ENCODE data around the gene MLPH. TPM values are rescaled to one million over a fixed set of nuclear protein-coding genes. Genes with fewer than 3 reads are reported as not detected.
A peak's percentile ranks its signal among the peaks of the same experiment; 100 is the strongest.

The MLPH gene
- total RNA-seq: 55.0 TPM

- peak; percentile 85 for ATAC-seq
- DNase-seq (ENCODE audit: low spot score): peak; percentile 90
Observed at GRCh38 chr2:237486819-237487448, at the start of gene MLPH. MLPH (plus strand) TSS chr2:237487251; CDS start chr2:237493427, 6,176 bp downstream.

GRCh38 chr2:237437566-237437965, 49.5 kb upstream of the MLPH start:
- DNase-seq (ENCODE audit: low spot score) (no peak), ATAC-seq (no peak)

GRCh38 chr2:237438080-237438940, 48.7 kb upstream of the MLPH start:
- no peak for DNase-seq (ENCODE audit: low spot score)
- no peak for ATAC-seq

- ATAC-seq (no peak), DNase-seq (ENCODE audit: low spot score) (no peak)
Observed at GRCh38 chr2:237440819-237441281, 46.2 kb upstream of the MLPH start.

DNA sequence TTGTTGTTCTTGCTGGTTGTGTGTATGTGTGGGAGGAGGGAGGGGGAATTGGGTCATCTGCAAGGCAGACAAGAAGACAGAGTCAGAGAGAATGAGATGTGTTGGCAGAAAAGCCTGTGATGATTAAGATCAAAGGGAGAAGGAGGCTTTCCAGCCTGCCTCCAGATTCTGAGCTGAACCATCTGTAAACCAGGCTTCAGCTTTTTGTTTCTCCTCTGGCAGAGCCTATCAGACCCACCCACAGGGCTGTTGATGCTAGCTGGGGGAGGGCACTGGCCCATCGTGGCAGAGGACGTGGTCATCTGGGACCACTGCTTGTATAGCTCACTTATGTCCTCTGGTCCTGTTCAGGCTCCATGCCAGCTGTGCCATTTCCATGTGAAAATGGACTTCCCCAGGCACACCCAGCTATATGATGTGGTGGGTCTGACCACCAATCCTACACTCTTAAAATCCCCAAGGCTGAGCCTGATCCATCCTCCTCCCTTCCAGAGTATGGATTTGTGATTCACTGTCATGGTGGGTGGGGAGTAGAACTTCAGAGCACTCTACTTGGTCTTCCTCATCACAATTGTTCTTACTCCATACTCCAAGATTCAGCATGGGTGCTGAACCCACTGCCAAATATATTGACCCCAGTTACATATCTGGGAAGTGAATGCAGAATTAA, 45.3 kb upstream of the MLPH start:
- ATAC-seq: no peak

DNA sequence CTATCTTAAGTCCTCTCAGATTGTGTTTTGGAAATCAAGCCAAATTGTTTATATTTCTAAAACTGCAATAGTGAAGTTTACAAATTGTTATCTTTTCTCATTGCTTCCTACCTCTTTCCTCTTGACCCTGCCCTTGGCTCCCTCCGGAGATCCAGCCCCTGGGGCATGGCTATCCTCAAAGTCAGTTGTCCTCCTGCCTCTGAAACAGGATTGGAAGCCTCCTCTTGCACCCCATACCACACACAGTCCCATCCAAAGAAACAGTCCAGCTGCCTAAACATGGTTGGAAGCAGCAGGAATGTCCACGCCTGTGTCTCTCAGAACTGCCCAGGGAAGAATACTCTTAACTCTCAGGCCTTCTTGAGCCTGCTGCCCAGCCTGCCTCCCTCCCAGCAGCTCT, 43.0 kb upstream of the MLPH start:
- DNase-seq (ENCODE audit: low spot score): no peak
- no peak for ATAC-seq

More for the DNA sequence above, 45.3 kb upstream of the MLPH start:
- no peak for DNase-seq (ENCODE audit: low spot score)

DNA sequence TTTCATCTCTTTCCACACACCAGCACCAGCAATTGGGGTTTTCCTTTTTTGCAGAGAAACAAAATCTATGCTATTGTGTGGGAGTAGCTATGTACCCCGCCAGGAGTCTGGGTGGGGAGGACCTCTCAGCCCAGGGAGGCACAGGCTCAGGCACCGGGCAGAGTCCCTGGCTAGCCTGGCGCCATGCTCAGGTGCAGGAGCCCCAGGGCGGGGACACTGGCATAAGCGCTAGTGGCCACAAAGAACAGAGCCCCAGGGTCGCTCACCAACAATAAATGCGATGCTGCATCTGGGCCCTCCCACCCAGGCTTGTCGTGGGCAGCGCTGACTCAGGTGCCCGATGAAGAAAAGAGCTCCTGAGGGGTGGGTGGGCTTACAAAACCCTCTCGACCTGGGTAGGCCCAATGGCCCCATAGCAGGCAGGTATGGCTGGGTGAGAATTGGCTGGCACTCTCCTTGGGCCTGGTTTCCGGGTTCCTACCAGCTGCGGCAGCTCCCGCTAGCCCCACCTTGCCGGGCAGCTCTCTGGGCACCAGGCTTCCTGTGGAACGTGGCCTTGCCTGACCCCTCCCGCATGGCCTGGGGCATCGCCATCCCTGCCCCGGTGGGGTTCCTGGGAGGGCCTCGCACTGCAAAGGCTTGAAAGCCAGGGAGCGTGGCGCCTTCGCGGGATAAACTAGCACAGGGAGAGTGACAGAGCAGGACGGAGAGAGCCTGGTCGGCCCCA, 41.3 kb upstream of the MLPH start:
- no peak for DNase-seq (ENCODE audit: low spot score)

DNA sequence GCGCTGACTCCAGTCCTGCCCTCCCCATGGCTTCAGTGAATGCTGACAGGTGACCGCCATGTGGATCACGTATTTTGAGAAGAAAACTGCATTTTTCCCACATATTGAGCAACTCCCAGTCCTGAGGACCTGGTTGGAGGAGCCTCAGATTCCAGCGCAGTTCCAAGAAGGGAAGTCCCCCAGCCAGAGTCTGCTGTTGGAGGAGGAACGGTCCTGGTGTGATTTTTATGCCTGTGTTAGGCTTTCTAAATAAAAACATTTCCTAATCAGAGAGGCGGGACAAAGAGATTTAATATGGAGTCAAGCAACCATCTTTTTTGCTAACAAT, 40.7 kb upstream of the MLPH start:
- ATAC-seq (no peak), DNase-seq (ENCODE audit: low spot score) (no peak)

More for the DNA sequence above, 41.3 kb upstream of the MLPH start:
- no peak for ATAC-seq

- ATAC-seq (no peak), DNase-seq (ENCODE audit: low spot score) (no peak)
Observed at GRCh38 chr2:237447496-237447895, 39.6 kb upstream of the MLPH start.

- ATAC-seq (no peak), DNase-seq (ENCODE audit: low spot score) (no peak)
Observed at GRCh38 chr2:237448171-237448570, 38.9 kb upstream of the MLPH start.

GRCh38 chr2:237448626-237449025, 38.4 kb upstream of the MLPH start:
- no peak for ATAC-seq
- no peak for DNase-seq (ENCODE audit: low spot score)

DNA sequence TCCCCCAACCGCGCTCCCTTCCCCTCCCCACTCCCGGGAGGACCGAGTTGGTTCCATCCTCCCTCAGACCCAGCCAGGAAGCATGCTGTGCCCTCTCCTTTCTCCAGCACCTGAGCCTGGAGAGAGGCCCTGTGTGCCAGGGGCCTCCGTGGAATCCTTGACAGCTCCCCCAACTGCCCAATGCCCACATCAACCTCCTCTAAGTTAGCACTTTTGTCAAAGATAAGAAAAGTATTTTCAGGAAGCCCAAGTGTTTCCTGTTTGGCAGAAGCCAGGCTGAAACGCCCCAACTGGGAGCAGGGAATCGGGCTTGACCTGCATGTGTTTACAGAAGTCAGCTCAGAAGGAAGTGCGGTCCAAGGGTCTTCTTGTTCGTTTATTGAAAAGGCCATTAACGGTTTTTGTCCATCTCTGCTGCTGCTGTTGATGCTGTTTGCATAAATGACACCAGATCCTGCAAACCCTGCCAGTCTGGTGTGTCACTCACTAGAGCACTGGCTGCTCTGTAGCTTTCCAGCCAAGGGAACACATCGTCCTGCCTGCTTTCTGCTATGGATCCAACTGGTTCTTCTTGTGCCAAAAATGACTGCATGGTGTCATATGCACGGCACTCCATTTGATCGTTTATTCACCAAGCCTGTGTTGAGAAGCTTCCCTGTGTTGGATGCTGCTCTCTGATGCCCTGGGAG, 37.7 kb upstream of the MLPH start:
- no peak for DNase-seq (ENCODE audit: low spot score)
- peak; percentile 24 for ATAC-seq

DNA sequence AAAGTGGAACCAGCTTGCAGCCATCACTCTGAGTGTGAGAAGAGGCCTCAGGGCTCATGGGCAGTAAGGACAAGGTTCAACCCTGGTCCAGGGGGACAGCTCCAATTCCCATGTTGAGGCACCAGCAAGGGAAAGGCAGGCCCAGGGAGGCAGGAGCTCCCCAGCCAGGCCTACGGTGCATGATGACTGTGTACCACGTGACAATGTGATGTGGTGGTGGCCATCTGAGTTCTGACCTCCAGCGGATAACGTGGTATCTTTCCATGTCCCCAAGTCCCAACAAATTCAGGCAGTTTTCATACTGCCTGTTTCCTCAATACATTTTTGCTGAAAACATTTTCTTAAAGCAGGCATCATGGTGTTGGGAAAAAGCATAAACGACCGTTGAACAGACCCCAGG, 36.9 kb upstream of the MLPH start:
- DNase-seq (ENCODE audit: low spot score): no peak
- no peak for ATAC-seq

DNA sequence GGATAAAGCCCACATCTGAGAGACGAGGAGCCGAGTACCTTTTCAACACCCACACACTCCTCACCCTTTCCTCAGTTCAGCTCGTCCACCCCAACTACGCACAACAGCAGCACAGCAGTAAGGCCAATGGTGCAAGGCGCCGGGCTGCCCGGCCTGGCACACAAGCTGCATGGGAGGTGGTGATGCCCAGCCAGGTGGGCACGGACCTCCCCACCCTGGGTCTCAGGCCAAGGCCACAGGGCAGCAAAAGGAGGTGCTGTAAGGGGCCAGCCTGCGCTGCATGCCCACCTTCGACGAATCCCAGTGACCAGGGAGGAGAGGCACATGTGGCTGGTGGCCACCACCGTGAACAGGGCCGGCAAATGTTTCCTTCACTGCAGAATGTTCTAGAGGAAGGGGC, 36.5 kb upstream of the MLPH start:
- ATAC-seq (no peak), DNase-seq (ENCODE audit: low spot score) (no peak)

- ATAC-seq (no peak), DNase-seq (ENCODE audit: low spot score) (no peak)
Observed at GRCh38 chr2:237451643-237452469, 35.2 kb upstream of the MLPH start.

GRCh38 chr2:237452861-237453260, 34.2 kb upstream of the MLPH start:
- no peak for ATAC-seq
- no peak for DNase-seq (ENCODE audit: low spot score)

DNA sequence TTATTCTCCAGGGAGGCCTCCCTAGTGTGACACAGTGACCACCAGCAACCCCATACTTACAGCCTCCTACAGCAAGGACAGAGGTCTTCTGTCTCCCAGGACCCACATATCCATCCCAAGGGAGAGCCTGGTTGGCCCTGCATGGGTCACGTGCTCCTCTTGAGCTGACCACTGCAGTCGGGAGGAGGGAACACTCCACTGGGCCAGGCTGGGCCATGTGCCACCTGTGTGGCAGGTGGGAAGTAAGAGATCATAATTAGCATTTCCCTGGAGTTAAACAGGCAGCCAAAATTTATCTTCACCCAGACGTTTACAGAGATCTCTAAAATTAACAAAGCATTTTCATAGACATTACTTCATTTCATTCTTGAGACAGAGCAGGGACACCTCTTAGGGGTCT, 33.4 kb upstream of the MLPH start:
- ATAC-seq (no peak), DNase-seq (ENCODE audit: low spot score) (no peak)

- DNase-seq (ENCODE audit: low spot score) (no peak), ATAC-seq (no peak)
Observed at GRCh38 chr2:237455764-237456163, 31.3 kb upstream of the MLPH start.

DNA sequence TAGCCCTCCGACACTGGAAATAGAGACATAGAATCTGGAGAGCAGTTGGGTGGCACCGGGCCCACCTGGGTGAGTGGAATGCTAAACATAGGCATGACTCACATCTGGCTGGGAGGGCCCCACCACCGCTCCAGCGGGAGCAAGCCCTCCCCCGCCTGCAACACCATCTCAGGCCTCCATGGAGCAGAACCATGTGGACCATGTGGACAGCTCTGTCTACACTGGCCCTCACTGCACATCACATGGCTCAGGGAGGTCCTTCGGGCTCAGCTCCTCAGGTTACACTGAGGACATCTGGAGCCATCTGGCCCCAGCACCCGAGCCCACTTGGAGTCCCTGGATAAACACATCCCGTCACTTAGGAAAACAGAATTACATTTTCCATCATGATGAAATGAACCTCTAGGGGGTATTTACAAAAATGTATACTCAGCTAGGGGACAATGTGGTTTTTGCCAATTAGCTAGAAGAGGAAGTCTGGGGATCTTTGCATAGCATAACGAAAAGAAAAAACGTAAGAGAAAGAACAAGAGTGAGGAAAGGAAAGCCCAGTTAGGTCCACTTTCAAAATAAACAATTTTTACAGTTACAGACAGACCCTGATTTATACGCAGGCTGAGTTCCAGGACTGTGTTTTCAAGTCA, 30.7 kb upstream of the MLPH start:
- DNase-seq (ENCODE audit: low spot score) (no peak), ATAC-seq (no peak)
